GM19467 (cell line): ENCODE measurements around the gene MIER2.
"Not testable (repeated sequence)": the region's sequence is repeated elsewhere in the genome, so short reads cannot be mapped to it uniquely, and the experiment has no call there.

Experiments used
- ATAC-seq: cut with Tn5 transposase; IDR thresholded peaks from one replicate; pipeline ENCODE4 v1.9.1; 2021; ENCODE audit warnings: mild to moderate bottlenecking, moderate library complexity; ENCODE audit not compliant: unreplicated experiment

MIER2 gene

GRCh38 chr19:344625-345319 is at the start of gene MIER2:
TSS of gene MIER2 (minus strand) at chr19:344796. CDS start at chr19:344782, 14 bp downstream.
- ATAC-seq, result peak; percentile 78

- ATAC-seq, result not testable (repeated sequence)
These were observed 49.0 kb upstream of the MIER2 start for GRCh38 chr19:393560-393959.

GRCh38 chr19:392375-392970 is 47.9 kb upstream of the MIER2 start:
- no peak for ATAC-seq

- no peak for ATAC-seq
These were observed 47.3 kb upstream of the MIER2 start for GRCh38 chr19:391726-392374.

GRCh38 chr19:391207-391557 is 46.6 kb upstream of the MIER2 start:
- no peak for ATAC-seq

DNA sequence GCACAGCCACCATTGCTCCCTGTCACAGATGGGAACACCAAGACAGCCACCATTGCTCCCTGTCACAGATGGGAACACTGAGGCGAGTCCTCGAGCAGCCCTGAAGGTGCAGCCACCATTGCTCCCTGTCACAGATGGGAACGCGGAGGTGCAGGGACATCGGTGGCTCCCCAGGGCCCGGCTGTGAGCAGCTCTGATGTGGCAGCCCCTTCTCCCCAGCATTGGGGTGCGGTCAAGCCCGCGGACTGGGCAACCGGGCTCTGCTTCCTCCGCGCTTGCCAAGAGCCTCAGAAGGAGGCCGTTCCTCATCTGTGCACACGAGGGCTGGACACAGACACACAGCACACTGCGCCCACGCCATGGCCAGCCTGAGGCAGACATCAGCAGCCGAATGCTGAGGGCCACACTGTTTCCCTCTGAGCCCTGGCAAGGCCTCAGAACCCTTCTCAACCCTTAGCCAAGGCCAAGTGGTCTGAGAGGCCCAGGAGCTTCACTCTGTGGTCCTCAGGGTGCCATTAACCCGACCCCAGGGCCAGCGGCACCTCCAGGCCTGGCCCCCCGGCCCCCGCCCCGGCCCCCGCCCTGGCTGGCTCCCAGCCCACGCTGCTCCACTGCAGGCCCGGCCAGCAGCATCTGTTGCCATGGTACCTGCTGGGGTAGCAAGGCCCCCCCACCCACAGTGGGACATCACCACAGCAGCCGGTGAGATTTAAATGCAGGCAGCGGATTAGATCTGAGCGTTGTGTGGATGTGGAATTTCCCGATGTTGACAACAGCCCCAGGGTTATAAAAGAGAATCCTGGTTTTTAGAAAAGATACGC is 46.0 kb upstream of the MIER2 start:
- ATAC-seq, result no peak

GRCh38 chr19:389935-390289 is 45.3 kb upstream of the MIER2 start:
- ATAC-seq, result no peak

GRCh38 chr19:389255-389934 is 44.8 kb upstream of the MIER2 start:
- no peak for ATAC-seq

- no peak for ATAC-seq
These were observed 44.1 kb upstream of the MIER2 start for GRCh38 chr19:388691-389090.

- ATAC-seq, result no peak
These were observed 43.2 kb upstream of the MIER2 start for GRCh38 chr19:387777-388176.

- ATAC-seq, result not testable (repeated sequence)
These were observed 42.2 kb upstream of the MIER2 start for GRCh38 chr19:386632-387301.

GRCh38 chr19:386189-386588 is 41.6 kb upstream of the MIER2 start:
- ATAC-seq, result not testable (repeated sequence)

DNA sequence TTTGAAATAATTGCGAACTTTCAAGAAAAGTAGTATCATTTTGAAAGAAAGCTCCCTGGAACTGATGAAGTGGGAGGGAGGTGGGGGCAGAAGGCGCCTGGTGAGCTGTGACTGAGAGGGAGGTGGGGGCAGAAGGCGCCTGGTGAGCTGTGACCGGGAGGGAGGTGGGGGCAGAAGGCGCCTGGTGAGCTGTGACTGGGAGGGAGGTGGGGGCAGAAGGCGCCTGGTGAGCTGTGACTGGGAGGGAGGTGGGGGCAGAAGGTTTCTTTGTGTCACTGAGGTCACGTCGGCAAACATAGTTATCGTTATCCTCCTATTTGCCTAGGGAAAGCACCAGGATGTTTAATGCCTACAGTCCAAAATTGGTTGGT is 40.2 kb upstream of the MIER2 start:
- no peak for ATAC-seq

GRCh38 chr19:383922-384798 is 39.6 kb upstream of the MIER2 start:
- no peak for ATAC-seq

DNA sequence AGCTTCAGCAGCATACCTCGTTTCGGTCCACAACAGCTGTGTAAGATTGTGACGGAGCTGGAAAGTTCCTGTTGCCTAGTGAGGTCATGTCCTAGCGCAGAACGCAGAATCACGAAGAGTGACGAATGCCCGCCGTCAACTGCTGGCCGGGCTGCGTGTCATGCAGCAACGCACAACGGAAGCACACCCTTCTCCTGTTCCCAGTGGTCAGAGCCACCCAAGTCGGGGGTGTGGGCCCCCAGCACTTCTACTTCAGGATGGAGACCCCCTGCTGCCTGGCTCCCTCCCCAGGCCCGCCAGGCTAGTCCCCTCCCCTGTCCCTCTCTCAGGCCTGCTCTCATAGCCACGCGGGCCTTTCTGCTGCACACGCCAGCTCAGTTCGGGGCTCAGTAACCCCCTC is 38.4 kb upstream of the MIER2 start:
- ATAC-seq, result no peak

DNA sequence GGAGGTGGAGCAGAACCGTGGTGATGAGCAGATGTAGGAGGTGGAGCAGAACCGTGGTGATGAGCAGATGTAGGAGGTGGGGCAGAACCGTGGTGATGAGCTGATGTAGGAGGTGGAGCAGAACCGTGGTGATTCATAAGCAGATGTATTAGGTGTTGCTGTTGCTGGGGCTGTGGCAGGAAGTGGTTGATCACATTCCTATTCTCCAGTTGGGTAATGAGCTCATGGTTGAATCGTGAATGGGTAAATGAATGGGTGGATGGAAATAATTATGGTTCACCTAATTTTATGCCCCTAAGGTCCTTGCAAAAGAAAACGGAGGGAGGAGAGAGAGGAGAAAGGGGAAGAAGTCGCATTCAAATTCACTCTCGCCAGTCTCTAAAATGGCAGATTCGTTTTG is 38.0 kb upstream of the MIER2 start:
- ATAC-seq, result not testable (repeated sequence)

DNA sequence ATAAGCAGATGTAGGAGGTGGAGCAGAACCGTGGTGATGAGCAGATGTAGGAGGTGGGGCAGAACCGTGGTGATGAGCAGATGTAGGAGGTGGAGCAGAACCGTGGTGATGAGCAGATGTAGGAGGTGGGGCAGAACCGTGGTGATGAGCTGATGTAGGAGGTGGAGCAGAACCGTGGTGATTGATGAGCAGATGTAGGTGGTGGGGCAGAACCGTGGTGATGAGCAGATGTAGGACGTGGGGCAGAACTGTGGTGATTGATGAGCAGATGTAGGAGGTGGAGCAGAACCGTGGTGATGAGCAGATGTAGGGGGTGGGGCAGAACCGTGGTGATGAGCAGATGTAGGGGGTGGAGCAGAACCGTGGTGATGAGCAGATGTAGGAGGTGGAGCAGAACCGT is 37.3 kb upstream of the MIER2 start:
- not testable (repeated sequence) for ATAC-seq

GRCh38 chr19:380618-381219 is 36.1 kb upstream of the MIER2 start:
- not testable (repeated sequence) for ATAC-seq

- no peak for ATAC-seq
These were observed 35.2 kb upstream of the MIER2 start for GRCh38 chr19:379796-380195.
